Measurements from ENCODE around the gene EGFLAM. TPM values are rescaled to one million over a fixed set of nuclear protein-coding genes. Genes with fewer than 3 reads are reported as not detected.

EGFLAM gene
- total and polyA plus RNA-seq, 2 of the 4 experiments (the other 2 are of a cell fraction): 0.77 to 1.1 TPM

GRCh38 chr5:38453506-38453905 lies 195.1 kb downstream of the EGFLAM start:
- WGBS, 2 experiments (ENCODE audit: extremely low coverage in 2 of 2, insufficient read length in 1 of 2): no CpG with 5 or more reads among the region's 3 CpGs
- Histone ChIP-seq H3K4ac (ENCODE audit: low read depth, low read length) (no peak overlapping the region), H3K36me3 (ENCODE audit: control insufficient read depth, insufficient read depth, low read length) (no peaks in the 10 kb centered on the region), H3K9me3 (ENCODE audit: control insufficient read depth, insufficient read depth, low read length) (no peaks in the 10 kb centered on the region), H3K18ac (ENCODE audit: low read depth, low read length) (no peak overlapping the region), H3K27ac (ENCODE audit: insufficient read depth, low read length) (no peak overlapping the region), H2BK5ac (ENCODE audit: low read depth, low read length, poor library complexity, severe bottlenecking) (no peak overlapping the region), H3K56ac (ENCODE audit: extremely low read depth, insufficient read depth, low read length) (no peak overlapping the region), H3K4me3 (ENCODE audit: insufficient read depth, low read depth, low read length) (no peak overlapping the region), H3K9me1 (ENCODE audit: insufficient read depth, low read length) (peaks cover 3% of the 10 kb centered on the region; the same call in 1 of the 2 replicates), H4K20me1 (ENCODE audit: insufficient read depth, low read length) (no peaks in the 10 kb centered on the region), H4K8ac (ENCODE audit: low read depth in 2 of 2, low read length in 2 of 2) (no peak overlapping the region), H3K14ac (replicated peaks; ENCODE audit: low read depth, low read length) (no peak overlapping the region), H2BK15ac (ENCODE audit: low read depth, low read length) (no peak overlapping the region), H3K27me3 (ENCODE audit: control insufficient read depth, insufficient read depth, low read length) (0 out of 2 replicates have a peak, but pooled peaks cover 9% of the 10 kb centered on the region), H3K79me1 (ENCODE audit: low read depth in 1 of 2, low read length in 2 of 2) (no peaks in the 10 kb centered on the region), H4K91ac (ENCODE audit: insufficient read depth, low read depth, low read length) (no peak overlapping the region), H2BK120ac (ENCODE audit: low read depth, low read length) (no peak overlapping the region), H2AFZ (replicated peaks; ENCODE audit: low read length, poor library complexity) (no peak overlapping the region), H3K23ac (ENCODE audit: low read depth, low read length) (no peak overlapping the region), H3K4me2 (ENCODE audit: low read depth, low read length) (no peak overlapping the region), H3K9ac (ENCODE audit: low read depth, low read length) (no peak overlapping the region), H2BK20ac (ENCODE audit: low read depth, low read length) (no peak overlapping the region), H4K5ac (ENCODE audit: low read depth, low read length) (no peak overlapping the region), H2AK5ac (ENCODE audit: low read depth, low read length) (no peak overlapping the region), H3K4me1 (ENCODE audit: control insufficient read depth, insufficient read depth, low read length) (no peaks in the 10 kb centered on the region), H2AK9ac (replicated peaks; ENCODE audit: low read depth, low read length, poor library complexity) (no peak overlapping the region)
- in situ Hi-C loops (cut with MboI; ENCODE audit: low sequenced_read_pairs) (no loop called here), dilution Hi-C loops (cut with HindIII; ENCODE audit: low sequenced_read_pairs, unreplicated experiment) (no loop called here), intact Hi-C loops (cut with micrococcal nuclease) (no loop called here)
- ATAC-seq (ENCODE audit: low read depth): no peak
- no TSS peak for BruUV-seq (replicated peaks)
- ChIA-PET POLR2A (ENCODE audit: unreplicated experiment) (no interaction called here), CTCF (interaction anchor here (0.7 to 1.2 kb wide), 3 partner anchors 10 to 12 kb away, joined by 3 read pairs; no protein-coding TSS in a partner anchor)
- TF ChIP-seq MAZ (IDR thresholded peaks at IDR 0.05; ENCODE audit: borderline replicate concordance, low read depth, low read length): no peak
- TF ChIP-seq MXI1 (IDR thresholded peaks at IDR 0.05; ENCODE audit: borderline replicate concordance, low read depth, low read length): no peak
- TF ChIP-seq CEBPB (IDR thresholded peaks at IDR 0.05; ENCODE audit: low read depth, low read length): no peak
- no peak for TF ChIP-seq RAD21 (IDR thresholded peaks at IDR 0.05; ENCODE audit: low read length)
- no peak for DNase-seq

All from IMR-90 (cell line).